ENCODE results near the gene LRP8.

LRP8 gene

GRCh38 chr1:53324321-53324720 lies 3.5 kb downstream of the LRP8 start:
- DNase-seq (ENCODE audit: low read depth in 2 of 3, low spot score in 1 of 3): no peak

GRCh38 chr1:53323316-53323715 lies 4.6 kb downstream of the LRP8 start:
- no peak for DNase-seq (ENCODE audit: low read depth in 2 of 3, low spot score in 1 of 3)

- no peak for DNase-seq (ENCODE audit: low read depth in 2 of 3, low spot score in 1 of 3)
Observed at GRCh38 chr1:53321776-53322602, 5.9 kb downstream of the LRP8 start.

GRCh38 chr1:53321366-53321765 lies 6.5 kb downstream of the LRP8 start:
- no peak for DNase-seq (ENCODE audit: low read depth in 2 of 3, low spot score in 1 of 3)

- DNase-seq (ENCODE audit: low read depth in 2 of 3, low spot score in 1 of 3): no peak
Observed at GRCh38 chr1:53320646-53321045, 7.2 kb downstream of the LRP8 start.

- no peak for DNase-seq (ENCODE audit: low read depth in 2 of 3, low spot score in 1 of 3)
Observed at GRCh38 chr1:53319296-53320101, 8.4 kb downstream of the LRP8 start.

GRCh38 chr1:53317646-53318539 lies 10.0 kb downstream of the LRP8 start:
- DNase-seq (ENCODE audit: low read depth in 2 of 3, low spot score in 1 of 3): no peak

GRCh38 chr1:53316766-53317581 lies 10.9 kb downstream of the LRP8 start:
- no peak for DNase-seq (ENCODE audit: low read depth in 2 of 3, low spot score in 1 of 3)

- DNase-seq (ENCODE audit: low read depth in 2 of 3, low spot score in 1 of 3): no peak
Observed at GRCh38 chr1:53316424-53316765, 11.5 kb downstream of the LRP8 start.

GRCh38 chr1:53315456-53316423 lies 12.1 kb downstream of the LRP8 start:
- DNase-seq (ENCODE audit: low read depth in 2 of 3, low spot score in 1 of 3): no peak

- DNase-seq (ENCODE audit: low read depth in 2 of 3, low spot score in 1 of 3): no peak
Observed at GRCh38 chr1:53315046-53315445, 12.8 kb downstream of the LRP8 start.

- no peak for DNase-seq (ENCODE audit: low read depth in 2 of 3, low spot score in 1 of 3)
Observed at GRCh38 chr1:53314606-53315005, 13.3 kb downstream of the LRP8 start.

GRCh38 chr1:53314096-53314495 lies 13.8 kb downstream of the LRP8 start:
- DNase-seq (ENCODE audit: low read depth in 2 of 3, low spot score in 1 of 3): no peak

- DNase-seq (ENCODE audit: low read depth in 2 of 3, low spot score in 1 of 3): no peak
Observed at GRCh38 chr1:53313556-53313955, 14.3 kb downstream of the LRP8 start.

- DNase-seq (ENCODE audit: low read depth in 2 of 3, low spot score in 1 of 3): no peak
Observed at GRCh38 chr1:53311702-53312305, 16.1 kb downstream of the LRP8 start.

- DNase-seq (ENCODE audit: low read depth in 2 of 3, low spot score in 1 of 3): no peak
Observed at GRCh38 chr1:53310847-53311681, 16.8 kb downstream of the LRP8 start.

- no peak for DNase-seq (ENCODE audit: low read depth in 2 of 3, low spot score in 1 of 3)
Observed at GRCh38 chr1:53309802-53310201, 18.1 kb downstream of the LRP8 start.

GRCh38 chr1:53308506-53308905 lies 19.4 kb downstream of the LRP8 start:
- DNase-seq (ENCODE audit: low read depth in 2 of 3, low spot score in 1 of 3): no peak
